ENCODE data around the gene UBE2D1.
A peak's percentile ranks its signal among the peaks of the same experiment; 100 is the strongest.

The UBE2D1 gene

GRCh38 chr10:58341947-58342346 is 7.1 kb downstream of the UBE2D1 start:
- DNase-seq, result no peak

- no peak for DNase-seq
Measured at GRCh38 chr10:58347967-58348366, 13.2 kb downstream of the UBE2D1 start.

GRCh38 chr10:58348571-58349033 is 13.8 kb downstream of the UBE2D1 start:
- no peak for DNase-seq

DNA sequence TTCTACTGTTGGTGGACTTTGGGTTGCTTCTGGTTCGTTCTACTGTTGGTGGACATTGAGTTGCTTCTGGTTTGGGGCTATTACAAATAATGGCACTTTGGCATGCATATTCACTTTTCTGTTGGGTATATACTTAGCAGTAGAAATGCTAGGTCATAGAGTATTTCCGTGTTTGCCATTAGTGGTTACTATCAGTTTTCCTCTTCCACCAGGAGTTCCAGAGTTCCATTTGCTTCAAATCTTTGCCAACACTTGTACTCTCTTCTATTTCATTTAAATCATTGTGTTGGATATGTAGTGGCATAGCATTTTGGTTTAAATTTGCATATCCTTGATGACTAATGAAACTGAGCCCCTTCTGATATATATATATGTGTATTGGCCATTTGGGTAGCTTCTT is 15.2 kb downstream of the UBE2D1 start:
- no peak for DNase-seq

DNA sequence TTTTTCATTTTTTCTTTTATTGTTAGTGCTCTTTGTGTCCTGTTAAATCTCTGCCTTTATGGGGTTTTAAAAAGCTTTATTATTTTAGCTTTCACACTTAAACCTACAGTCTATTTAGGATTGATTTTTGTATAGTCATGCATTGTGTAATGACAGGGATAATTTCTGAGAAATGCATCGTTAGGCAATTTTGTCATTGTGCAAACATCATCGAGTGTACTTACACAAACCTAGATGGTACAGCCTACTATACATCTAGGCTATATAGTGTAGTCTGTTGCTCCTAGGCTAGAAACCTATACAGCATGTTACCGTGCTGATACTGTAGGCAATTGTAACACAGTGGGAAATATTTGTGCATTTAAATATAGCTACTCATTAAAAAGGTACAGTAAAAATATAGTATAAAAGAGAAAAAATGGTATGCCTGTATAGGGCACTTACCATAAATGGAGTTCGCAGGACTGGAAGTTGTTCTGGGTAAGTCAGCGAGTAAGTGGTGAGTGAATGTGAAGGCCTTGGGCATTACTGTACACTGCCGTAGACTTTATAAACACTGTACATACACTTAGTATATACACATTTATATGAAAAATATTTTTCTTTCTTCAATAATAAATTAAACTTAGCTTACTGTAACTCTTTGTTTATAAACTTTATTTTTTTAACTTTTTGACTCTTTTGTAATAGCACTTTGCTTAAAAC is 16.0 kb downstream of the UBE2D1 start:
- no peak for DNase-seq

DNA sequence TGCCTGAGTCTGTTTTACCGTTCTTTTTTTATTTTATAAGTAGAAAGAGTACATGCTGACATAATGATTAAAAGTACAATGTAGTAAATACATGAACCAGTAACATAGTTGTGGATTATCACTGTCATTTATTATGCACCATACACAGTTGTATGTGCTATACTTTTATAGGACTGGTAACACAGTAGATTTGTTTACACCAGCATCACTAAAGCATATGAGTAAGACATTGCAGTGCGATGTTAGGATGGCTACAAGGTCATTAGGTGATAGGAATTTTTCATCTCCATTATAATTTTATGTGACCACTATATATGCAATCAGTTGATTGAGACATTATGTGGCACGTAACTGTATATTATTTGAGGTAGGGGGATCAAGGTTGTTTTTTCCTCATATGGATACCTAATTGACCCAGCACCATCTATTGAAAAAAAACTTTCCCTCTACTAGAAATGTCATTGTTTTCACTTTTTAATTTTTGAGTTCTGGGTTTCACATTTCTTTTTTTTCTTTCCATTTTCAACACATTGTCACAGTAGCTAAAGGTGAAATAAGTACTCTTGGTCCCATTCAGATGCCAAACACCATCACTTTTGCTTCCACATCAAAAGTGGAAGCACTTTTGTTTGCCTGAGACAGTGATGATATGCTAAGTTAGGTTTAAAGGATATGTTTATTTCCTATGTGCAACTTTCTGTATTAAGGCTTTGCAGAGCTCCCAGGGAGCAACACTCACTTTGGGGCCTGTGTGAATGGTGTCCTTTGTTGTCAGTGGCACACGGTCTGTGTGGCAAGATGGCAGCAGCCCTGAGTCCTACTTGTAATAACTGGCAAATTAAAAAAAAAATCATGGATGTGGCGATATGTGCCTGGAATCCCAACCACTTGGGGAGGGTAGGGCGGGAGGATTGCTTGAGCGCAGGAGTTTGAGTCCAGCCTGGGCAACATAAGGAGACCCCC is 17.1 kb downstream of the UBE2D1 start:
- DNase-seq, result no peak

- DNase-seq, result no peak
Measured at GRCh38 chr10:58352956-58353610, 18.3 kb downstream of the UBE2D1 start.

GRCh38 chr10:58356756-58357155 is 21.9 kb downstream of the UBE2D1 start:
- DNase-seq, result no peak

GRCh38 chr10:58358314-58358933 is 23.6 kb downstream of the UBE2D1 start:
- no peak for DNase-seq

GRCh38 chr10:58358947-58359346 is 24.1 kb downstream of the UBE2D1 start:
- no peak for DNase-seq

DNA sequence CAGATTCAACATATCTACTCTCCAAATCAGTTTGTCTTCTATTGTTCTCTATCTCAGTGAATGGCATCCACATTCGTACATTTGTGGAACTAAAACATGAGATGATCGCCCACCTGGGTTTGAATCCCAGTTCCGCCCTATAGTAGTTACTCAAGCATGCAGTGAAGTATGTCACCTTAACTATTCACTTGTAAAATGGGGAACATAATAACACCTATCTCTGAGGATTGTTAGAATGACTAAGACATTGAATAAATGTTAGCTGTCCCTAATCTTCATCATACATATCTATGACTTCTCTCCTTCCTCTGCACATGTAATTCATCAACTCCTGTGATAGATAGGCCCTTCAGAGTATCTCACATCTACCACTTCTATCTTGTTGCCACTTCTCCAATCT is 24.7 kb downstream of the UBE2D1 start:
- DNase-seq, result no peak

DNA sequence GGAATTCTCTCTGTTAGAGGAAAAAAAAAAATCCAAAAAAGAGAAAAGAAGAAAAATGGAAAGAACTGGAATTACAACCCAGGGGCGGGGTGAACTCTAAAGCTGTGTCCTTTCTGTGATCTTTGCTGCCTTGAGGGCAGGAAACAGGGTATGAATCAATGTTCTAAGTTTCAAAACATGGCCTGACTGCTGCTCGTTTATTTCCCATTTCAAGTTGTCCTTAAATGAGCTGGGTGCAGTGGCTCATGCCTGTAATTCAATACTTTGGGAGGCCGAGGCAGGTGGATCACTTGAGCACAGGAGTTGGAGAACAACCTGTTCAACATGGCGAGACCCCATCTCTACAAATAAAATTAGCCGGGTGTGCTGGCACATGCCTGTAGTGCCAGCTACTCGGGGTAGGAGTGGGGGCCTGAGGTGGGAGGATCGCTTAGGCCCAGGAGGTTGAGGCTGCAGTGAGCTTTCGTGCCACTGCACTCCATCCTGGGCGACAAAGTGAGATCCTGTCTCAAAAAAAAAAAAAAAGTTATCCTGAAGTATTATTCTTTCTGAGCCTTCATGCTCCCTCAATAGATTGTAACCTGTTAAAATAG is 25.7 kb downstream of the UBE2D1 start:
- peak; percentile 17 for DNase-seq

GRCh38 chr10:58361353-58361752 is 26.5 kb downstream of the UBE2D1 start:
- no peak for DNase-seq

- no peak for DNase-seq
Measured at GRCh38 chr10:58362027-58362789, 27.4 kb downstream of the UBE2D1 start.

- no peak for DNase-seq
Measured at GRCh38 chr10:58367069-58367468, 32.3 kb downstream of the UBE2D1 start.

DNA sequence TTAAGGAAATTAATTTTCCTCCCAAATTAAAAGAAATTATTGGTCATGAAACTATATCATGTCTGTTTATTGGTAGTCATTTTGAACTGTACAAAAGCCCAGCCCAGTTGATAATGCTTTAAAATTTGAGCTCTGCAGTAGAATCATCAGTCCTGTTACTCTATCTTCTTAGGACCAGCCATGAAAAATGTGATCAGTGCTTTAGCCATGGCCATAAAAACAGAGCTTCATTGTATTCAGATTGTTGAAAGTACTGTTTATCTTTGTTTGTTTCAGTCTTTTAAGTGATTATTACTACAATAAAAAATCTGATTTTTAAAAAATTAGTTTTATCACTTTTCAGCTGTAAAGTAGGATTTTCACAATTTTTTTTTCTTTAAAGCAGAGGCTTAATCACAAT is 36.7 kb downstream of the UBE2D1 start:
- no peak for DNase-seq

GRCh38 chr10:58372607-58373441 is 38.0 kb downstream of the UBE2D1 start:
- no peak for DNase-seq

DNA sequence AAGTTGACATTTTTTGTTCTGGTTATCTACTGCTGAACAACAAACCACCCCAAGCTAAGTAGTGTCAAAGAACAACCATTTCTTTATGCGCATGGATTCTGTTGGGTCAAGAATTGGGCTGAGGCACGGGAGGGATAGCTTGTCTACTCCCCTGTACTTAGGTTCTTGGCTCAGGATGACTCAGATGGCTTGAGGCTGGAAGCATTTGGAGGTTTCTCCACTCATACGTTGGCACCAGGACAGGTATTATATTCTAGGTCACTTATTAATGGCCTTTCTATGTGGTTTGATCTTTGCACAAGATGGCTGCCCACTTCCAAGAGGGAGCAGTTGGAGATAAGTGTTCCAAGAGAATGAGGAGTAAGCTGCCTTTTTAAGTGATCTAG is 38.6 kb downstream of the UBE2D1 start:
- DNase-seq, result no peak

DNA sequence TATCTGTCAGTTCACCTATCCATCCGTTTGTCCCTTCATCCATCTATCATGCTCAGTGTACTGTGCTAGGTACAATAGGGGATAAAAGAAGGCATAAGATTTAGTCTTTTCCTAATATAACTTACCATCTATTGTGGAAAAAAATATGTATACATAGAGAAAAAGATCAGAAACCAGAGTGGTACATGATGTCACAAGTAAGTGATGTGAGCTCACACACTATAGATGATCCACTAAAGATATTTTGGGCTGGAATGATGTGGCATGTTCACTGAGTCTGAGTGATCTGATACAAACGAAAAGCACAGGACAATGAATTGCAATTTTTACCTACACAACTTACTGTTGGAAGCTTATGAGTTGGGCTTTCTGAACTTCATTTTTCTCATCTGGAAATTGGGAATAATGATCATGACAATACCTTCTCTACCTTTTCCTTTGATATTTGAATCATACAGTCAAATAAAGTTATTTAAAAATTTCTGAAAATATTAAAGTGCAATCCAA is 47.7 kb downstream of the UBE2D1 start:
- no peak for DNase-seq

DNA sequence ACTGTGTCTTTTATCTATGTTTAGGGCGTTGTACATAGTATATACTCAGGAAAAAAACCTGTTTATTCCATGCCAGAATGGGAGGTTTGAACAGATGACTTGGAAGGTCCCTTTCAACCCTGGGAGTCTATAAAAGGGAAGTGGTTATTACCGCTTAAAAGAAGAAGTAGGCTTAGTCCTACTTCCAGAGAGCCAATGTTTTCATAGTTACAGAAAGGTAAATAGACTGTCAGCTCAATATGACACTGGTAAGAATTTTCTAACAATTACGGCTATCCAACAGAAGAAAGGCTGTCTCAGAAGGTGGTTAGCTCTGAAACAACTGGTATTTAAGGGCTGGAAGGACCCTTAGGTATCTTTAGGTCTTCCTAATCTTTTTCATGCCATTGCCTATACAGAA is 49.3 kb downstream of the UBE2D1 start:
- no peak for DNase-seq

DNA sequence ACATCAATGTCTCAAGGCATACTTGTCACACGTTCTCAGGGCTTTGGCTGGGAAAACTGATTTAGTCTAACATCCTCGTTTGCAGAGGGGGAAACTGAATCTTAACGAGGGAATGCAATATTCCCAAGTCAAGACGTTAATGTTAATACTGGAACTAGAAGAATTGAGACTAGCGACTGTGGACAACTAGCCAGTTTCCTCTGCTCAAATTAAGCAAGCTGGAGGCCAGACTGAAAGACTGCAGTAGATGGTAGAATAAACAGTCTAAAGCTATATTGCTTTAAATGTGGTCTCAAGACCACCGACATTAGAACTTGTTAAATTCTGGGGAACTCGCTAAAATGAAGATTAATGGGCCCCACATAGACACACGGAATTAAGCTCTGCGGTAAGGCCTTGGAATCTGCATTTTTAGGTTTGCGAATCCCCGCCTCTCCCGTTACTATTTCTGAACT is 49.8 kb downstream of the UBE2D1 start:
- peak; percentile 49 for DNase-seq
